IPS-15b (cell line): ENCODE data around the gene MSH3.
"Not testable (repeated sequence)": the region's sequence is repeated elsewhere in the genome, so short reads cannot be mapped to it uniquely, and the experiment has no call there.

Experiments
- H3K27me3 ChIP-seq: one replicate; pipeline ENCODE4 v1.6.1; 2013; ENCODE audit warnings: low read length; ENCODE audit not compliant: control insufficient read depth, insufficient read depth
- H3K36me3 ChIP-seq: one replicate; pipeline ENCODE4 v1.6.1; 2013; ENCODE audit warnings: low read length; ENCODE audit not compliant: control insufficient read depth, insufficient read depth
- H3K4me1 ChIP-seq: one replicate; pipeline ENCODE4 v1.6.1; 2013; ENCODE audit warnings: mild to moderate bottlenecking, low read length; ENCODE audit not compliant: control insufficient read depth, insufficient read depth
- H3K4me3 ChIP-seq: one replicate; pipeline ENCODE4 v1.5.1; 2013; ENCODE audit warnings: low read depth, low read length
- H3K9ac ChIP-seq: one replicate; pipeline ENCODE4 v1.6.1; 2013; ENCODE audit warnings: low read depth, mild to moderate bottlenecking, low read length
- H3K9me3 ChIP-seq: one replicate; pipeline ENCODE4 v1.6.1; 2013; ENCODE audit warnings: mild to moderate bottlenecking, low read length; ENCODE audit not compliant: control insufficient read depth, insufficient read depth

MSH3 gene

DNA sequence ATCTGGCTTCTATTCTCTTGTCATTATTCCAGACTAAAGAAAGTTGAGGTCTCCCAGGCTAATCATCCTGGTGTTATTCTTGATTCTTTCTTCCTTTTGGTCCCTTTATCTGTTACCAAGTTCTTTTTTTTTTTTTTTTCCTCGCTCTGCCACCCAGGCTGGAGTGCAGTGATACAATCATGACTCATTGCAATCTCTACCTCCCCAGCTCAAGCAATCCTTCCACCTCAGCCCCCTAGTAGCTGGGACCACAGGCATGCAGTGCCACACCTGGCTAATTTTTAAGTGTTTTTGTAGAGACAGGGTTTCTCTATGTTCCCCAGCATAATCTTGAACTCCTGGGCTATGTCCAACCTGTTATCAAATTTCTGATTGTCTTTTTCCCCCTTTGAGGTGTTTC is 126.9 kb downstream of the MSH3 start:
- Histone ChIP-seq H3K36me3 (no peaks in the 10 kb centered on the region), H3K9ac (no peak overlapping the region), H3K27me3 (no peaks in the 10 kb centered on the region), H3K4me1 (no peaks in the 10 kb centered on the region), H3K9me3 (no peaks in the 10 kb centered on the region), H3K4me3 (no peak overlapping the region)

DNA sequence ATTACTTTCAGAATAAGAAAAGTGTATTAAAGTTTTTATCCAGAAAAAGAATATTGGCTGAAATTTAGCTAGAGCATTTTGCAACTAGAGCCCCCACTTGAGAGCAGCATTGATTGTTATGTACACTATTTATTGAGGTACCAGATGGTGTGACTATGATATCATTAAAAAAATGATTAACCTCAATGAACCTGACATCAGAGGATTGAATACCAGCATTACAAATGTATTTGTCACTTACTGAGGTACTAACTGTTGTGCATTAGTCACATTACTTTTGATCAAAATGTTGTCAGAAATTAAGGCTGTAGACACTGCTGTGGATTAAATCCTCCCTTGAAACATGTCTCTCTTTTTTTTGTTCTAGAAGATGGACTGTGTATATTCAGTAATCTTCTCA is 128.2 kb downstream of the MSH3 start:
- Histone ChIP-seq H3K4me3 (no peak overlapping the region), H3K9ac (no peak overlapping the region), H3K27me3 (no peaks in the 10 kb centered on the region), H3K36me3 (no peaks in the 10 kb centered on the region), H3K4me1 (no peaks in the 10 kb centered on the region), H3K9me3 (no peaks in the 10 kb centered on the region)

DNA sequence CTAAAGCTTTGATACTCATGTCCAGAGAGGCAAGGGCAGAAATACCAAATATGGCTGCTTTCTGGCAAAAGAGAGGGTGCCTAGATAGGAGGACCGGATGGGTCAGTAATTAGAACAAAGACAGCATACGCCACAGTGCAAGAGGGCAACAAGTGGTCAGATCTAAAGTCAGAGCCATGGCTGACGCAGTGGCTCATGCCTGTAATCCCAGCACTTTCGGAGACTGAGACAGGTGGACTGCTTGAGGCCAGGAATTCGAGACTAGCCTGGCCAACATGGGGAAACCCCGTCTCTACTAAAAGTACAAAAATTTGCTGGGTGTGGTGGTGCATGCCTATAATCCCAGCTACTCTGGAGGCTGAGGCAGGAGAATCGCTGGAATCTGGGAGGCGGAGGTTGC is 129.3 kb downstream of the MSH3 start:
- not testable (repeated sequence) for H3K27me3 ChIP-seq, H3K4me3 ChIP-seq, H3K36me3 ChIP-seq, H3K9me3 ChIP-seq, H3K4me1 ChIP-seq, H3K9ac ChIP-seq

DNA sequence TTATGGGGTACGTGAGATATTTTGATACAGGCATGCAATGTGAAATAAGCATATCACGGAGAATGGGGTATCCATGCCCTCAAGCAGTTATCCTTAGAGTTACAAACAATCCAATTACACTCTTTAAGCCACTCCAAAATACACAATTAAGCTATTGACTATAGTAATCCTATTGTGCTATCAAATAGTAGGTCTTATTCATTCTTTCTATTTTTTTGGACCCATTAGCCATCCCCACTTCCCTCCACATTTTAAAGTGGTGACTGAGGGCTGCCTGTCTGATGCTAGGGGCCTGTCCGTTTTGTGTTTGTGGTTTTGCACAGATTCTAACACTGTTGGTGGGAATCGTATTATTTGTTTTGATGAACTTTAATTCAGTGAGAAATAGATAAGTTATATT is 130.0 kb downstream of the MSH3 start:
- no peaks in the 10 kb centered on the region for H3K9me3 ChIP-seq
- H3K4me1 ChIP-seq = no peaks in the 10 kb centered on the region
- no peak overlapping the region for H3K9ac ChIP-seq
- H3K27me3 ChIP-seq = no peaks in the 10 kb centered on the region
- H3K4me3 ChIP-seq = no peak overlapping the region
- H3K36me3 ChIP-seq = no peaks in the 10 kb centered on the region

- not testable (repeated sequence) for H3K27me3 ChIP-seq, H3K4me3 ChIP-seq, H3K9ac ChIP-seq, H3K36me3 ChIP-seq, H3K9me3 ChIP-seq
- peaks cover 11% of the 10 kb centered on the region for H3K4me1 ChIP-seq
Observed at GRCh38 chr5:80789319-80790016, 135.0 kb downstream of the MSH3 start.

GRCh38 chr5:80790698-80791097 is 136.2 kb downstream of the MSH3 start:
- H3K4me3 ChIP-seq = no peak overlapping the region
- H3K27me3 ChIP-seq = no peaks in the 10 kb centered on the region
- H3K9me3 ChIP-seq = no peaks in the 10 kb centered on the region
- H3K36me3 ChIP-seq = no peaks in the 10 kb centered on the region
- peaks cover 11% of the 10 kb centered on the region for H3K4me1 ChIP-seq
- H3K9ac ChIP-seq = no peak overlapping the region

DNA sequence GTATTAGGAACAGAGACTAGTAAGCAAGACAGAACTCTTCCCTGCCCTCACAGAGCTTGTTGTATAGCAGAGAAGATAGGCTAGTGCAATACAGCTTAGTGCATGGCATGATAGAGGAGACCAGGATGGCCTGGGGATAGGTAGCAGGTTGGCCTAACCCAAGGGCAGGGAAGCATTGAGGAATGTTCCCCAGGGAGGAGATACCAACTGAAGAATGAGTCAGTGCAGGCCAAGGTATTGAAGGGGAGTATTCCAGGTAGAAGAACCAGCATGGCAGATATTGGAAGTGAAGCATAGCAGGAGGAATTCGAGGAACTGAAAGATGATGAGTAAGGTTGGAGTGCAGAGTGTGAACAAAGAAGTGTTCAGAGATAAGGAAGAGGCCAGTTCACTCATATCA is 138.9 kb downstream of the MSH3 start:
- H3K36me3 ChIP-seq = no peaks in the 10 kb centered on the region

GRCh38 chr5:80796846-80797245 is 142.4 kb downstream of the MSH3 start:
- Histone ChIP-seq H3K9ac (no peak overlapping the region), H3K36me3 (no peaks in the 10 kb centered on the region), H3K9me3 (no peaks in the 10 kb centered on the region), H3K27me3 (no peaks in the 10 kb centered on the region), H3K4me3 (no peak overlapping the region), H3K4me1 (peaks cover 15% of the 10 kb centered on the region)

More for the DNA sequence above, 138.9 kb downstream of the MSH3 start:
- H3K4me3 ChIP-seq = no peak overlapping the region
- H3K4me1 ChIP-seq = peaks cover 15% of the 10 kb centered on the region
- H3K27me3 ChIP-seq = no peaks in the 10 kb centered on the region
- no peaks in the 10 kb centered on the region for H3K9me3 ChIP-seq
- no peak overlapping the region for H3K9ac ChIP-seq

GRCh38 chr5:80797428-80798024 is 143.1 kb downstream of the MSH3 start:
- H3K9me3 ChIP-seq = no peaks in the 10 kb centered on the region
- H3K4me1 ChIP-seq = peaks cover 15% of the 10 kb centered on the region
- H3K4me3 ChIP-seq = no peak overlapping the region
- H3K9ac ChIP-seq = no peak overlapping the region
- H3K36me3 ChIP-seq = no peaks in the 10 kb centered on the region
- H3K27me3 ChIP-seq = no peaks in the 10 kb centered on the region

DNA sequence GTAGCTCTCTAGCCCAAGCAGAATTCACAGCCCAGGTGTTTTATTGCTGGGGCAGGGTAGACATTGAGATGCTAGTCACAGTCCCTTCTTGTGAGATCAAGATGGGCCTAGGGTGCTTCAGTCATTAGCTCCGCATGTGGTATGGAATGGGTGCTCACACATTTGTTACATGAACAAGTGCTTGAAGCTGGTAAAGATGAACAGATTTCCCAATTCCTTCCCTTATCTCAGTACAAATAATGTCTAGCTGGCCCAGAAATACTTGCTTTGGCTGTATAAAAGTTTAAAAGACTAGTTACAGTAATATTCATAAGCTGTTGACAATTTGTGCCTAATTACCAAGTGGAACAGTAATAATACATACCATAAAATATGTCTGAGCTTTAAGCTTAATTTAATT is 143.7 kb downstream of the MSH3 start:
- H3K9ac ChIP-seq = no peak overlapping the region
- peaks cover 15% of the 10 kb centered on the region for H3K4me1 ChIP-seq
- no peaks in the 10 kb centered on the region for H3K9me3 ChIP-seq
- no peaks in the 10 kb centered on the region for H3K36me3 ChIP-seq
- no peaks in the 10 kb centered on the region for H3K27me3 ChIP-seq
- H3K4me3 ChIP-seq = no peak overlapping the region

- no peaks in the 10 kb centered on the region for H3K27me3 ChIP-seq
- no peaks in the 10 kb centered on the region for H3K9me3 ChIP-seq
- H3K4me1 ChIP-seq = peaks cover 10% of the 10 kb centered on the region
- H3K9ac ChIP-seq = no peak overlapping the region
- no peaks in the 10 kb centered on the region for H3K36me3 ChIP-seq
- no peak overlapping the region for H3K4me3 ChIP-seq
Observed at GRCh38 chr5:80798633-80799032, 144.2 kb downstream of the MSH3 start.

DNA sequence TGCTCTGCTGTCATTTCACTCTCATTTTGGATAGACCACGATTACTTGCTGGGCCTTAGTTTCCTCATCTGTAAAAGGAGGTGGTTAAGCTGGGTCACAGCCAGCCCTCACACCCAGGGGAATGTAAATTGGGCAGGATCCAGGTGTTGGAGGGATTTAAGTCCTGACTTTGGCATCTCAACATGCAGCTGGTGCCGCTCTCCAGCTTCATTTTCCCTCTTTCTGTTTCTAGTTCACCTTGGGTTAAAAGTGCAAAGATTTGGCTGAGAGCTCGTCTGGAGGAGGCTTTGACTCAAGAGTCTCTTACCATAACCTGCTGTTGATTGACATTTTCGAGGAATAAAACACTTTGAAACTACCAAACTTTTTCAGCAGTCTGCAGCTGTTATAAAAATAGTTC is 144.6 kb downstream of the MSH3 start:
- Histone ChIP-seq H3K9me3 (no peaks in the 10 kb centered on the region), H3K36me3 (no peaks in the 10 kb centered on the region), H3K27me3 (no peaks in the 10 kb centered on the region)

More for the DNA sequence above, 144.6 kb downstream of the MSH3 start:
- Histone ChIP-seq H3K4me1 (peaks cover 6% of the 10 kb centered on the region), H3K4me3 (no peak overlapping the region), H3K9ac (no peak overlapping the region)
